Muscle of back (tissue), 11 donors: ENCODE data around the gene SLC25A29. TPM values are rescaled to one million over a fixed set of nuclear protein-coding genes. Genes with fewer than 3 reads are reported as not detected.
"Not testable (repeated sequence)": the region's sequence is repeated elsewhere in the genome, so short reads cannot be mapped to it uniquely, and the experiment has no call there.

Experiments
- DNase-seq, 3 donors: peaks; one replicate each; pipeline versions ENCODE4 v3.0.0 to v3.0.0-alpha.2; 2013
- polyA plus RNA-seq, 10 donors: library from polyadenylated mRNA; unstranded; fragments of 120-200 nt; gene quantifications; one replicate each; pipeline ENCODE4 v1.2.1, GENCODE V29; 2013; ENCODE audit not compliant: insufficient read length in 10 of 10

SLC25A29 gene
- polyA plus RNA-seq, 10 donors, result 20.7 to 51.5 (median 25.0) TPM

DNA sequence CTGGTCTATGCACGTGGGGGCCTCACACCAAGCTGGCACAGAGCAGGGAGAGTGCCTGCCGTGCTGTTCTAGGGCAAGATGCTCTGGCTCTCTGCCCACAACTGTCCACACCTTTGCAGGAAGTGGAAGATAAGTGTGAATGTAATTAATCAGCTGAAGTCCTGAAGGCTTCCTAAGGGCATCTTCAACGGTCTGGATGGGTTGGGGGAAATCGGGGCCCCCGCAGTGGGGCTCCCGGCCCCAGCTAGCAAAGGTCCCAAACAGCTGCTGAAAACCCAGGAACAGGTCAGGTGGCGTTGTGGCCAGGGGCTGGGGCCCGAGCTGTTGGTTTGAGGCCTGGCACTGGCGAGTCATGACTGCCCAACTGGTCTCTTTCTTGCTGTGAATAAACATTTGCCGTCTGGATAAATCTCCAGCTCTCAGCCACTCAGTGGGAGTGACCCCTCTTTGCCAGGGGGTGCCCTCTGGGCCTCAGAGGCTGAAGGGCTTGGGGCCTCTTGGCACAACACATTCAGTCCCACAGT lies 6.7 kb upstream of the SLC25A29 start:
- no peak for DNase-seq

GRCh38 chr14:100312110-100312876 lies 6.0 kb upstream of the SLC25A29 start:
- not testable (repeated sequence) for DNase-seq

DNA sequence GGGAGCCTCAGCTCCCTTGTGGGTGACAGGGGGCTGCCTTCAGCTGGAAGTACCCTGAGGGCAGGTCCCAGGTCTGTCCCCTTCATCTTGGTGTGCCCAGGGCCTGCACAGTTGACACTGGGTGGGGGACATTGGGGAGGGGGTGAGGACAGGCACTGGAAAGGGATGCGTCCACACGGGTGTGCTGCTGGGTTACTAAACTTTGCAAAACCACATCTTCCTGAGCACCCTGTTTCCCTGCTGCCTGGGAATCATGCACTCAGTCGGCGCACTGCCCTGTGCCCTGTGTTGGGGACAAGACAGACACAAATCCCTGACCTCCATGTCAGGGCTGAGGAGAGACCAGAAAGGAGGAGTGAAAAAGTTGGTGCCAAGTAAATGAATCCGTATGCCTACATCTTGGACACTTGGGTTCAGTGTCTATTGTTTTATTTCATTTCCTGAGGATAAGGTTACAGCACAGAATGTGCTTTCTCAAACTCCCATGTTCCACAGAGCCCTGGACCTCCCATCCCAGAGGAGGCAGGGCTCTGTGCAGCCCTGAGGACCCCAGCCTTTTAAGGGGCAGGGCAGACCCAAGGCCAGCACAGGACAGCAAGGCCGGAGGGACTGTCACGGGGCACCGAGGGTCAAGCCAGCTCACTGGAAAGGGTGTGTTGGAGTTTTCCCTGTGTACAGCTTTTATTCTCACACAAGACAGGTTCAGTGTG lies 2.9 kb upstream of the SLC25A29 start:
- no peak for DNase-seq

DNA sequence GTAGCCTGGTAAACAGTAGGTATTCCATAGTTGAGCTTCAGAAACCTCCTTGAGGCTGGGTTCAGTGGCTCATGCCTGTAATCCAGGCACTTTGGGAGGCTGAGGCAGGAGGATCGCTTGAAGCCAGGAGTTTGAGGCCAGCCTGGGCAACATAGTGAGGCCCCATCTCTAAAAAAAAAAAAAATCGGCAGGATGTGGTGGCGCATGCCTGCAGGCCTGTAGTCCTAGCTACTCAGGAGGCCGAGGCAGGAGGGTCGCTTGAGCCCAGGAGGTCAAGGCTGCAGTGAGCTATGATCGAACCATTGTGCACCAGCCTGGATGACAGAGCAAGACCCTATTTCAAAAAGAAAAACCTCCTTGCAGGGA lies 2.2 kb upstream of the SLC25A29 start:
- DNase-seq, result not testable (repeated sequence)

- DNase-seq, result no peak
Measured at GRCh38 chr14:100307766-100308426, 1.7 kb upstream of the SLC25A29 start.

DNA sequence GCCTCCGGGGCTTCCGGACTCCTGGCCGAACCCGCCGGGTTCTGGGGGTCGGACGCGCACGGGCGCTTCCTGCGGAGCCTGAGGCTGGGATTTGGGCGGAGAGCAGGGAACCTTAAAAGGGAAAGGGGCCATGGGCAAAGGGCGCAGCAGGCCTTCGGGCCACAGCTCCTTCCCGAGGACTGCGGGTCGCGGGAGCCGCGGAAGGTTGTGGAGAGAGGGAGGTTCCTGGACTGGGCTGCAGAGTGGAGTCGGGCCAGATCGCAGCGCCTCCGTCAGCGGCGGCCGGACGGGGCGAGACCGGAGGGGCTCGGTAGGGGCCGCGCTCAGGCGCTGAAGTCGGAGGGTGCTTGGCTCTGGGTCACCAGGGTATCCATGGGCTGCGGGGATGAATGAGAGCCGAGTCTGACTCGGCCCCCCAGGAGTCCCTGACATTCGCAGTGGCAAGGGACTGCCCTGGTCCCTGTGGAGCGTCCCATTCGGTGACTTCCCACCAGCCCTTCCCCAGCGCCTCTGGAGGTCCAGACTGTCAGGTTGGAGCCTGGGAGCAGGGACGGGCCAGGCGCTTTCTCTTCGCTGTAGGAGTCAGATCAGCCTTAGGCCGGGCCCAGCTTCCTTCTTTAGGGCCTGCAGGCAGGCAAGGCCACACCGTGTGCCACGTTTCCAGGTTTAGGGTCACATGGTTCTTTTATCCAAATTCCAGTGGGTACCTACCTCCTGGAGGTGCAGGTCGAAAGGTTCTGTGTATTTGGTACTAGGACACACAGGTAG lies 938 bp upstream of the SLC25A29 start:
- peak in 1 of 3 donors; percentile 40 for DNase-seq

DNA sequence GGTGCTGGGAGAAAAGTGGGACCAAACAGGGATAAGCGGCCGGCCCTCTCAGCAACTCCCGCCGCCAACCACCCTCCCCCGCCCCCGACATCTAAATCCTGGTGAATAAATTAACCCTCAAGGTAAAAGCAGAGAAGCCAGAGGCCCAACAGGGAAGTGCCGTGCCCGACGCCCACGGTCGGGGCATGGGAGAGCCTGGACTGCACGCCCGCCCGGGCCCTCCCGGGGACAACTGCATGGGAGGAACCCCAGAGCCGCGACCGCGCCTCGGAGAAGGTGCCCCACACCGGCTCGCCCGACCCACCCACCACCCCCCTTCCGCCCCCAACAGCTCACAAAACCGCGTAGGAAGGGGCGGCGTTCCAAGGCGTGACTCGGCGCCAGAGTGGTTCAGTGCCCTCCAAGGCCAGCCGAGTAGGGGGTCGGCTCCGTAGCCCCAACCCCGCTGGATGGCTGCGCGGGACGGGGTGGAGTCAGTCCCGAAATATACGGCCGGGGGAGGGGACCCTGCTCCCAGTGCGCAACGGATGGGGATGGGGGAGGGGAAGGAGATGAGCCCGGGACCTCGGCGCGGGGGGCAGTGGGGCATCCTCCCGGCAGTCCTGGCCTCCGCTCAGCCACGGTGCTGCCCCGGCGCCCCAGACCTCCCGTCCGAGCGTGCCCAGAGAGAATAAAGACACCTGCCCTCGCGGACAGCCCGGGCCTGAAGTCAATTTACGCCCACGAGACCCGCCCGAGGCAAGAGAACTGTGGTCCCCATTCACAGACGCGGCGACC lies 732 bp downstream of the SLC25A29 start:
- DNase-seq, result peak in 1 of 3 donors; percentile 50

- DNase-seq, result peak in 1 of 3 donors; percentile 58
Measured at GRCh38 chr14:100304825-100305323, 1.4 kb downstream of the SLC25A29 start.

GRCh38 chr14:100303925-100304324 lies 2.3 kb downstream of the SLC25A29 start:
- DNase-seq, result no peak

- no peak for DNase-seq
Measured at GRCh38 chr14:100303179-100303578, 3.1 kb downstream of the SLC25A29 start.

DNA sequence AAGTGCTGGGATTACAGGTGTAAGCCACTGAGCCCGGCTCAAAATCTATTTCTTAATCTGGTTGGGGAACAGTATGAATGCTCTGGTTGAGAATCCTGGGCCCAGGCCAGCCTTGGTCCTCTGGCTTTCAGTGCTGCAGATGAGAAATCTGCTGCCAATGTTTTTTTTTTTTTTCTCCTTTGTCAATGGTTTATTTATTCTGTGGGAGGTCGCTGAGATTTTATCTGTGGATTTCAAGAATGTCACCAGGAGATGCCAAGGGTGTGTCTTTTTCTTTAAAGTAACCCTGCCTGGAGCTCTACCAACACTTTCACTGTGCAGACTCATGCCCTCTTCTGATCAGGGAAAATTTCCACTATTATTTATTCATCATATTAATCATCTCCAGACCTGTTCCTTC lies 3.6 kb downstream of the SLC25A29 start:
- no peak for DNase-seq

DNA sequence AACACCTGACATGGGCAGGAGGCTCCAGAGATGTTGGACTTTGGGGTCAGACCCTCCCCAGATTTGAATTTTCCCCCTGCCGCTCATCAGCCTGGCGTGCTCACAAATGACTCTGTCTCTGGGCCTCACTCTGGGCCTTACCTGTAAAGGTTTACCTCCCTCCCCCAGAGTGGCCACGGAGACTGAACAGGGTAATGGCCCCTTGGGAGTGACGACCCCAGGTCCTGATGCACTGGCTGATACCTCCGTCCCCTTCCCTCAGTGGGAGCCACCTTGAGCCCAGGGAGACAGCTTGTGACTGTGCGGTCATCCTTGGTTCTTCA lies 7.0 kb downstream of the SLC25A29 start:
- DNase-seq, result no peak

DNA sequence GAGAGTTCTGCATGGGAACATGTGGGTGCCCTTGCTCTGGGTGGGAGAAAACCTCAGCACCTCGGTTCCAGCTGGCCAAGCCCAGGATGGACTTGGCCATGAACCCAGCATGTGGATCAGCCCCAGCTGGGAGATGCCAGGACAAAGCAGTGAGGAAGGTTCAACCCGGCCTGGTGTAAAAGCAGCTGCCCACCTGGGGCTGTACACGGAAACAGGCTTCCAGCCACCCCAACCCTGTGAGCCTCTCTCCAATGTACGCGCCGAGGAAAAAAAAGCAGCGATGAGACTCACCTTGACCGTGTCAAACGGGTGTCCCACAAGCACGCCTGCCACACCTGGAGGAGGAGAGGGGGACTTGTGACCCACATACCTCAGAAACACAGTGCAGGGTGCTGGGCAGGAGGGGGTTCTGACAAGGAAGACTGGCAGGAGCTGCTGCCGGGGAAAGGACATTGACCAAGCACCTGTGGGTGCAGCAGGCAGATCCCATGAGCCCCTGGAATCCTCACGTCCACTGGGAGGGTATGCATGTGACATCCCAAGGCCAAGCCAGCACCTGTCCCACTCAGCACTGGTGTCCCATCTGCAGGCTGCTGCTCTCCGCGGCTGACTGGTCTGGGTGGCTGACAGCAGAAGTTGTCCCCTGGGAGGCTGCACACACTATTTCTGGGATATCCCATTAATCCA lies 7.5 kb downstream of the SLC25A29 start:
- no peak for DNase-seq

DNA sequence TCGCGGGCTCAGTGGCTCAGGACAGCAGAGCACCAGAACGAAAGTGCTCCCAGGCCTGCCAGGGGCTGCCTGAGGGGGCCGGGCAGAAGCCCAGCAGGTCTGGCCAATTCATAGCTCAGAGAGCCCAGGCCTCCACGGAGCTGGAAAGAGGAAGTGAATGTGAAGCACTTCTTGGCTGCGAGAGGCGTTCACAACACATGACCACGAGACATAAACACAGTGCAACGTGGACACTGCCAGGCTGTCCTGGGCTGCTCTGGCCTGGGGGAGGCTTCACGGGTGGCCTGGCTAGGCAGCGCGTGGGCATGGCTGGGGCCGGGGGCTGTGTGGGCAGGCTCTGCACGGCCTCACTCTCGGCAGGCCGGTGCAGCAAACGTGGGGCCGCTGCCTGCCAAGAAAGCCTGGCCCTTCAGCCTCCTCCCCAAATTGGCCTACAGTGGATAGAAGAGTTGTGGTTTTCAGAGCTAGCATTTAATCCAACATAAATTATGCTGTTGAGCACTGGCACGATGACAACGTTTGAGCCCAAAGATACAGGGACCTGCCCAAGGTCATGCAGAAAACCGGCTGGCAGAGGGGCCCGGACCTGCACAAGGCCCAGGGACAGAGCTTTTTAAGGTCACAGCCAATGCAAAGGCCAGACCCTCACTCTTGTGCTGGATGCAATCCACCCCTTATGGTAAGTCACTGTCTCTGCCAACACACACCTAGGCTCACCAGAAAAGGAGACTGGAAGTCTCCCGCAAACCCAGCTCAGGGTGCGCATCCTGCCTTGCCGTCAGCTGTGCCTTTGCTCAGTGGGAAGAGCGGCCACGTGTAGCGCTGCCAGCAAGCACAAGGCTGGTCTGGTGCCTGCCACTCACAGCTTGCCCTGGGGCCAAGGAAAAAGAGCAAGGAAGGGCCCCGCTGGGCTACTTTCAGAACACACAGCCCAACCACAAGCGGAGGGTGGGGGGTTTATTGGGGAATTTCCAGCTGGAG lies 8.6 kb downstream of the SLC25A29 start:
- DNase-seq, result peak; percentile 42 to 92 (median 81)

DNA sequence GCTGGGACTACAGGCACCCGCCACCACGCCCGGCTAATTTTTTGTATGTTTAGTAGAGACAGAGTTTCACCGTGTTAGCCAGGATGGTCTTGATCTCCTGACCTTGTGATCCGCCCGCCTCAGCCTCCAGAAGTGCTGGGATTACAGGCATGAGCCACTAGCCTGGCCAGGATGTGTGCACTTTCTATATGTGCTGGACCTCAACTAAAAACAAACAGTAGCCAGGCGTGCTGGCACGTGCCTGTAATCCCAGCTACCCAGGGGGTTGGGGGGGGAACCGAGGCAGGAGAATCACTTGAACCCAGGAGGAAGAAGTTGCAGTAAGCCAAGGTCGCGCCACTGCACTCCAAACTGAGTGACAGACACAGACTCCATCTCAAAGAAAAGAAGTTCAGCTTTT lies 9.5 kb downstream of the SLC25A29 start:
- DNase-seq, result not testable (repeated sequence)

GRCh38 chr14:100296106-100296651 lies 10.1 kb downstream of the SLC25A29 start:
- DNase-seq, result no peak

- DNase-seq, result no peak
Measured at GRCh38 chr14:100295376-100296105, 10.7 kb downstream of the SLC25A29 start.

- no peak for DNase-seq
Measured at GRCh38 chr14:100294963-100295330, 11.3 kb downstream of the SLC25A29 start.
